NCI-H1436 treated with DMSO at 0.1 percent for 48 hours (cell line): ENCODE results near the gene IL10.

Experiments used
- DNase-seq: peaks from one replicate; lab custom pipeline; 2025; lab: John Stamatoyannopoulos, UW

The IL10 gene

DNA sequence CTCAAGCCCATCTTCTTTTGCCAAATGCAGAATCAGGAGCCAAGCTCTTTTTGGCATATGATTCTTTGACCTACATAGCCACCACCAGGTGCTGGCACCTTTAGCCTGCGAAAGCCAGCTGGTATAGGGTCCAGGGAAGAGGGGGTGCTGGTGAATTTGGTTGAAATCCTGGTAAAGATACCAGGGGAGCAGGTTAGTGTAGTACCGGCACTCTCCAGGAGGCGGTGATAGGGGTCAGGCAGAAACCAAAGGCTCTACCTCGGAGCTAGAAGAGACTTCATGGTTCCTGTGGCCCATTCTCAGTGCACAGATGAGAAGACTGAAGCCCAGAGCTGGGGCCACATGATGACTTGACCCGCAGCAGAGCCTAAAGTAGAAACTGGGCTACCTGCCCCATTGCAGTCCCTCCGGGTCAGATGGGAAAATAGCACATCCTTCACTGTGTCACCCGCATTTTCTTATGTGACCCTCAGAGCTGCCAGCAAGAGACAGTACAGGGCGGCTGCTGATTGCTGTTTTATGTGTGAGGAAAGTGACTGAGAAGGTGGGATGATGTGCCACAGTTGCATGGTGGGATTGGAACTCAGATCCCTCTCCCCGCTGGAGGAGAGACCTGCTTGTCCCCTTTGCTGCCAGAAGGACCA, 37.7 kb downstream of the IL10 start:
- no peak for DNase-seq

- no peak for DNase-seq
Observed at GRCh38 chr1:206732992-206733391, 39.3 kb downstream of the IL10 start.

DNA sequence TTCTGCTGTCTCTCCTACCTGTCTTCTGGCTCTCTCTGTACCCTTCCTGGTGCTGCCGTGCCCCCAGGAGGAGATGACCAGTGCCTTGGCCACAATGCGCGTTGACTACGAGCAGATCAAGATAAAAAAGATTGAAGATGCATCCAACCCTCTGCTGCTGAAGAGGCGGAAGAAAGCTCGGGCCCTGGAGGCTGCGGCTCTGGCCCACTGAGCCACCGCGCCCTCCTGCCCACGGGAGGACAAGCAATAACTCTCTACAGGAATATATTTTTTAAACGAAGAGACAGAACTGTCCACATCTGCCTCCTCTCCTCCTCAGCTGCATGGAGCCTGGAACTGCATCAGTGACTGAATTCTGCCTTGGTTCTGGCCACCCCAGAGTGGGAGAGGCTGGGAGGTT, 39.8 kb downstream of the IL10 start:
- no peak for DNase-seq

DNA sequence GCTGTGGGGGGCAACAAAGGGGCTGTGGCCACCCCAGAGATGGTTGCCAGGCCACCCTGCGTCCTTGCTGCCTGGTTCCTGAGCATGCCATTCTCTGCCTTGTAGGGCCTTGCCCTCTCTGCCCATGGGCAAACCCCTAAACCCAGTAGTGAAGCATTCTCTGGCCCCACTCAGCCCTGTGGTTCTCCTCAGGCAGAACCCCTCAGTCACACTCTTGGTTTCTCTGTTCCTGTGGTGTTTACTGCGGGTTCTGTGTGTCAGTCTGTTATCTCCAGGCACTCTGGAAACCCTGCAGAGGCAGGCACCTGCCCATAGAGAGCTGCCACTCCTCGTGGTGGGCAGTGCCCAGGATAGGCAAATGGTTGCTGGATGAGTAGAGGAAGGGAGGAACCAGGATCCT, 42.8 kb downstream of the IL10 start:
- no peak for DNase-seq

GRCh38 chr1:206729050-206729449, 43.2 kb downstream of the IL10 start:
- no peak for DNase-seq

DNA sequence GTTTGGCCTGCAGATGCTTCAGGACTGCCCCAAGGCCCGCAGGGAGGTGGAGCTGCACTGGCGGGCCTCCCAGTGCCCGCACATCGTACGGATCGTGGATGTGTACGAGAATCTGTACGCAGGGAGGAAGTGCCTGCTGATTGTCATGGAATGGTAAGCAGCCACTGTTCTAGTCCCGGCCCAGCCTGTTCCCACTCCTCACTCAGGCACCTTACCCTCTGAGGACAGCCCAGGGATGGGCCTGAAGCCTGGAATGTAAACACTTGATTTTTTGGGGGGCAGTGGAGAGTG, 43.7 kb downstream of the IL10 start:
- DNase-seq: no peak

DNA sequence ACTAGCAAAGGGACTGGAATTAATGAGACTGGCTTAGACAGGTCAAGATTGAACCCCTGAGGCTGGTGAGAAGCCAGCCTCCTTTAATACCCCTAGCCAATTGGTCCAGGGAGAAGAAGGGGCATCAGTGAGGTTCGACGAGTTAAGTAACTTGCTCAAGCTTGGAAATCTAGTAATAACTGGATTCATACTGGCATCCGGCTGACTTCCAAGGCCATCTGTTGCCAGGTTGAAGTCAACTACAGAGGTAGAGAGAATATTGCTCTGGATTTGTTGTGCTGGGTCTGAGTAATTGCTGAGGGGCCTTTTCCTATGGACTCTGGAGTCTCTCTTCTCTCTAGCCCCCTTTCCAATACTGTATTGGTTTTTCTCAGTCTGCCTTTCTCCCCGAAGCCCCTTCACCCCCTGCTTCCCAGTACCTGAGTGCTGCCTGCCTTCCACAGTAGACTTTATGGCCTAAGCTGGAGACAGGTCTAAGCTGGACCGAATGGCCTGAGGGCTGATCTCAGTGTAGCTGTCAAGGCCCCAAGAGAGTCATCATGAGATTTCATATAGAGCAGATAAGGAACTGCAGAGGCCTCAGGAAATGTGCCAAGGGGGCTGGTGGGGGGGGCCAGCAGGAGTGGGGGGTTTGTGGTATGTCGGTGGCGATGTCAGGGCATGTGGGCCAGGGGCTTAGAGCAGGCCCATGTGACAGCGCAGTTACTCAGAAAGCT, 44.2 kb downstream of the IL10 start:
- no peak for DNase-seq

DNA sequence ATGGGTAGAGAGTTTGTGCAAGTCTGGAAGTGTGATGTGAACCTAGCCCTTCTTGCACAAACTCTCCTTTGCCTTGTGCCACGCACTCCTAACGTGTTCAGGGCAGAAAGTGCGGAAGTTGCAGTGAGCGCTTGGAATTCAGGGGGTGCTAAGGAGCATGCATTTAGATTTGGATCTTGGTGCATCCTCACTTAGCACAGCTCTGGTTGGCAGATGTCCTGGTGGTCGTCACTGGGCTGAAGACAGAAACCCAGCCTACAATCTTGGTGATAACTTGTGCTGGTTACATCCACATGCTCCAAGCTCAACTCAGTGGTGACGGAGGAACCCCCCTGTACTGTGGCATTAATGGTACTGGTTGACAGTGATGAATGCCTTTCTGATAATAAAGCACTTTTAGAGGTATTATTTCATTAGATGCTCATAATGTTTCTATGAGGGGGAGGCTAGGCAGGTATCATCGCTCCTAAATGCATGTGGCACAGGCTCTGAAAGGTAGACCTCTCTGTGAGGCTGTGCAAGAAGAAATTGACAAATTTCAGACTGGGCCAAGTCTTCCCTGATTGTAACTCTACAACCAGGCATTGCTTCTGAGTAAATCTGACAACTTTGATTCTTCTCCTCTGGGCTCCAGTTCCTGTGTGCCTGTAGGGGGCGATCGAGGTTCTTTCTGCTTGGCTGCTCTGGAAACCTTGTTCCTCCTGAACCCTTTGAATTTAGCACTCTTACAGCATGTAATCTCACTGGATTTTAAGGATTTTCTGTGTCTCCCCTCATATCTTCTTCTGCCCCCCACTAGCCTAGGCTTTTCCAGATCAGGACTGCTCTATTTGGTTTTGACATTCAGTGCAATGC, 47.0 kb downstream of the IL10 start:
- DNase-seq: no peak

GRCh38 chr1:206723805-206724472, 48.4 kb downstream of the IL10 start:
- no peak for DNase-seq

GRCh38 chr1:206723462-206723804, 48.9 kb downstream of the IL10 start:
- no peak for DNase-seq

GRCh38 chr1:206722751-206723461, 49.4 kb downstream of the IL10 start:
- no peak for DNase-seq

- no peak for DNase-seq
Observed at GRCh38 chr1:206721454-206721853, 50.8 kb downstream of the IL10 start.

GRCh38 chr1:206719169-206719839, 53.0 kb downstream of the IL10 start:
- no peak for DNase-seq

DNA sequence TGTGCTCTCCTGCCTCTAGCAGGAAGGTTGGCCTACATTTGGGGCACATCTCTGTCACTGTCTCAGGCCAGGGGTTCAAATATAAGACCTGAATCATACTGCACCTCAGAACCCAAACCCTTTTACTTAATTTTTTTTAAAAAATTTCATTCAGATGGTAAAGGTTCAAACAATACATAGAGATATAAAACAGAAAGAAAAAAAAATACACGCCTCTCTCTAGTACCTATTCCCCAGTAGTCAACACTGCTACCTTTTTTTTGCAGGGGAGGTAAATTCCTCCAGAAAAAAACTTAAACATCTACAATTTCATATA, 54.7 kb downstream of the IL10 start:
- no peak for DNase-seq
